ENCODE measurements around the gene LOC101059915.
"Not testable (repeated sequence)": the region's sequence is repeated elsewhere in the genome, so short reads cannot be mapped to it uniquely, and the experiment has no call there.

LOC101059915 gene

DNA sequence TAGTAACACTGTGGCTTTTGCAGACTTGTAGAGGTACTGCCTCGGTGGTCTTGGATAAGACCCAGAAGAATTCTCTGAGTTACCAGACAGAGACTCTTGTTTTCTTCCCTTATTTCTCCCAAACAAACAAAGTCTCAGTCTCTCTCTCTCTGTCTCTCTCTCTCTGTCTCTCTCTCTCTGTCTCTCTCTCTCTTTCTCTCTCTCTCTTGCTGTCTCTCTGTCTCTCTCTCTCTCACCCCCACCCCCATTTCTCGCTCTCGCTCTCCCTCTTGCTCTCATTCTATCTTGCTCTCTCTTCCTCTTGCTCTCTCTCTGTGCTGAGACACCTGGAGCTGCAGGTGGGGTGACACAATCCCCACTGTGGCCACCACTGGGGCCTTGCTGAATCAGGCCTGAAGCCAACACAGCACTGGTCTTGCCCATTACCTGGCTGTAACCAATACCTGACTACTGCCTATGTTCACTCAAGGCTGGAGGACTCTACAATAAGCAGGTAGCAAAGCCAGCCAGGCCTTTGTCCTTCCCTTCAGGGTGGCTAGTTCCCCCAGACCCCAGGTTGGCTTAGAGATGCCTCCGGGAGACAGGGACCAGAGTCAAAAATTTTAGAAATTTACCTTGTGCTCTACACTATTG lies 12.3 kb downstream of the LOC101059915 start:
- H3K36me3 ChIP-seq (ENCODE audit: control insufficient read depth in 1 of 2, insufficient read depth in 2 of 2, low read length in 2 of 2) = no peaks in the 10 kb centered on the region
- H3K4me1 ChIP-seq (ENCODE audit: control insufficient read depth in 1 of 2, insufficient read depth in 2 of 2, low read length in 2 of 2) = no peaks in the 10 kb centered on the region
- H3K27me3 ChIP-seq (ENCODE audit: low read depth, low read length) = no peaks in the 10 kb centered on the region
- H3K9me3 ChIP-seq (ENCODE audit: control insufficient read depth in 1 of 2, low read length in 2 of 2) = no peaks in the 10 kb centered on the region
- H3K4me3 ChIP-seq (ENCODE audit: low read depth in 1 of 2, low read length in 2 of 2) = no peak overlapping the region
- H3K27ac ChIP-seq (ENCODE audit: low read length) = no peak overlapping the region

- not testable (repeated sequence) for H3K36me3 ChIP-seq (ENCODE audit: control insufficient read depth in 1 of 2, insufficient read depth in 2 of 2, low read length in 2 of 2); H3K27ac ChIP-seq (ENCODE audit: low read length); H3K4me1 ChIP-seq (ENCODE audit: control insufficient read depth in 1 of 2, insufficient read depth in 2 of 2, low read length in 2 of 2); H3K27me3 ChIP-seq (ENCODE audit: low read depth, low read length); H3K9me3 ChIP-seq (ENCODE audit: control insufficient read depth in 1 of 2, low read length in 2 of 2); H3K4me3 ChIP-seq (ENCODE audit: low read depth in 1 of 2, low read length in 2 of 2)
Measured at GRCh38 chrX:71696641-71697465, 29.5 kb downstream of the LOC101059915 start.

DNA sequence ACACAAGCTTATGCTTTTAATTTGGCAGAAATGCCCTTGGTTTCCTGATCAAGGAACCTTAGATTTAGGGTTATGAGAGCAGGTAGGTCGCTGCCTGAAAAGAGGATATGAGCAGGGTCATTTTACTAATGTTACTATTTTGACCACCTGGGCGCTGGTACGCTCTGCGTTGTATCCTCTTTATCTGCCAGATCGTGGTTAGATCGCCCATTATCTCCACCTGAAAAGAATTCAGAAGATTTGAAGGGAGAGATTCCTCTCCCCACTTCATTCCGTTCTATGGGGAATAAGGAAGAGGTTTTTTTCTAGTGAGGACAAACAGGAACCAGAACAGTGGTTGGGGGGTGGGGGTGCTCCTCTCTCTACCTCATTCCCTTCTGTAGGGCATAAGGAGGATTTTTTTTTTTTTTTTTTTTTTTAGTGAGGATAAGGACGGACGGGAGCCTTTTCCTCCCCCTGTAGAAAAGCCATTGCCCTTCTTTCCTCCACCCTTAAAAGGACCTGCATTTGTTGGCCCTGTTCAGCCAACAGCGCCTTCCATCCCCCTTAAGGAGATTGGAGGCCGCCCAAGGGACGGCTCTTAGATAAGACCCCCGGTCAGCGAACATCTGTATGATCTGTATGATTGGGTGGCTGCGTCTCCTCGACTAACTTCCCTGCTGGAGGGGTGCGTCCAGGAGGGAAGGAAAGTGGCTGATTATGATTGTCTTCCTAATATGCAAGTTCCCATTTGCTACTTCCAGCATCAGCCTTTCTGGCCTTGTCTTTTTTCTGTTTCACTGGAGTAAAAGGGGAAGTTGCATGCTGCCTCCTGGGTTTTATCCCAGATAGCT lies 30.3 kb downstream of the LOC101059915 start:
- H3K36me3 ChIP-seq (ENCODE audit: control insufficient read depth in 1 of 2, insufficient read depth in 2 of 2, low read length in 2 of 2); H3K4me3 ChIP-seq (ENCODE audit: low read depth in 1 of 2, low read length in 2 of 2); H3K27me3 ChIP-seq (ENCODE audit: low read depth, low read length); H3K9me3 ChIP-seq (ENCODE audit: control insufficient read depth in 1 of 2, low read length in 2 of 2); H3K4me1 ChIP-seq (ENCODE audit: control insufficient read depth in 1 of 2, insufficient read depth in 2 of 2, low read length in 2 of 2); H3K27ac ChIP-seq (ENCODE audit: low read length): not testable (repeated sequence)

GRCh38 chrX:71698299-71699022 lies 31.1 kb downstream of the LOC101059915 start:
- H3K4me3 ChIP-seq (ENCODE audit: low read depth in 1 of 2, low read length in 2 of 2); H3K4me1 ChIP-seq (ENCODE audit: control insufficient read depth in 1 of 2, insufficient read depth in 2 of 2, low read length in 2 of 2); H3K27ac ChIP-seq (ENCODE audit: low read length): not testable (repeated sequence)

GRCh38 chrX:71699023-71699344 lies 31.6 kb downstream of the LOC101059915 start:
- H3K27ac ChIP-seq (ENCODE audit: low read length); H3K9me3 ChIP-seq (ENCODE audit: control insufficient read depth in 1 of 2, low read length in 2 of 2); H3K36me3 ChIP-seq (ENCODE audit: control insufficient read depth in 1 of 2, insufficient read depth in 2 of 2, low read length in 2 of 2); H3K4me3 ChIP-seq (ENCODE audit: low read depth in 1 of 2, low read length in 2 of 2); H3K27me3 ChIP-seq (ENCODE audit: low read depth, low read length); H3K4me1 ChIP-seq (ENCODE audit: control insufficient read depth in 1 of 2, insufficient read depth in 2 of 2, low read length in 2 of 2): not testable (repeated sequence)

More at GRCh38 chrX:71698299-71699022, 31.1 kb downstream of the LOC101059915 start:
- H3K9me3 ChIP-seq (ENCODE audit: control insufficient read depth in 1 of 2, low read length in 2 of 2); H3K36me3 ChIP-seq (ENCODE audit: control insufficient read depth in 1 of 2, insufficient read depth in 2 of 2, low read length in 2 of 2); H3K27me3 ChIP-seq (ENCODE audit: low read depth, low read length): not testable (repeated sequence)

GRCh38 chrX:71702853-71703252 lies 35.5 kb downstream of the LOC101059915 start:
- H3K27me3 ChIP-seq (ENCODE audit: low read depth, low read length); H3K36me3 ChIP-seq (ENCODE audit: control insufficient read depth in 1 of 2, insufficient read depth in 2 of 2, low read length in 2 of 2); H3K4me3 ChIP-seq (ENCODE audit: low read depth in 1 of 2, low read length in 2 of 2); H3K4me1 ChIP-seq (ENCODE audit: control insufficient read depth in 1 of 2, insufficient read depth in 2 of 2, low read length in 2 of 2); H3K27ac ChIP-seq (ENCODE audit: low read length); H3K9me3 ChIP-seq (ENCODE audit: control insufficient read depth in 1 of 2, low read length in 2 of 2): not testable (repeated sequence)

DNA sequence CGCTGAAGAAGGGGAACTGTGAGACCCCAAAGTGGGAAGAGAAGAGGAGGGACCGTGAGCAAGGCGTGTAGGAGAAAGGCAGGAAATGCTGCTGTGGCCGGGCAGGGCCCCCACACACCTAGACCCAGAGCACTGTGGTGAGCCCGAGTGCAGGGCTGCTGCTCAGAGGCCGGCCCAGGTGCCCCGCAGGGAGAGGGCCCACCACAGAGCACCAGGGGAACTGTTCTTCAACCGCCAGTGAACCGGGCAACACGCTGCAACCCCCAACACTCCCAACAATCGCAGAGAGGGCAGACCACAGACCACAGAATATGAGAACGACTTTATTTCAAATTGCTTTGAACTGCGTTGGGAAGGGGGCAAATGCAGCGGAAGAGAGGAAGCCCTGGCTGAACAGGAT lies 46.7 kb downstream of the LOC101059915 start:
- not testable (repeated sequence) for H3K9me3 ChIP-seq (ENCODE audit: control insufficient read depth in 1 of 2, low read length in 2 of 2); H3K4me3 ChIP-seq (ENCODE audit: low read depth in 1 of 2, low read length in 2 of 2); H3K27me3 ChIP-seq (ENCODE audit: low read depth, low read length); H3K36me3 ChIP-seq (ENCODE audit: control insufficient read depth in 1 of 2, insufficient read depth in 2 of 2, low read length in 2 of 2); H3K27ac ChIP-seq (ENCODE audit: low read length); H3K4me1 ChIP-seq (ENCODE audit: control insufficient read depth in 1 of 2, insufficient read depth in 2 of 2, low read length in 2 of 2)

GRCh38 chrX:71715551-71715950 lies 48.2 kb downstream of the LOC101059915 start:
- not testable (repeated sequence) for H3K4me3 ChIP-seq (ENCODE audit: low read depth in 1 of 2, low read length in 2 of 2); H3K4me1 ChIP-seq (ENCODE audit: control insufficient read depth in 1 of 2, insufficient read depth in 2 of 2, low read length in 2 of 2); H3K27ac ChIP-seq (ENCODE audit: low read length); H3K36me3 ChIP-seq (ENCODE audit: control insufficient read depth in 1 of 2, insufficient read depth in 2 of 2, low read length in 2 of 2); H3K27me3 ChIP-seq (ENCODE audit: low read depth, low read length); H3K9me3 ChIP-seq (ENCODE audit: control insufficient read depth in 1 of 2, low read length in 2 of 2)

GRCh38 chrX:71716323-71716722 lies 49.0 kb downstream of the LOC101059915 start:
- not testable (repeated sequence) for H3K4me3 ChIP-seq (ENCODE audit: low read depth in 1 of 2, low read length in 2 of 2); H3K9me3 ChIP-seq (ENCODE audit: control insufficient read depth in 1 of 2, low read length in 2 of 2); H3K36me3 ChIP-seq (ENCODE audit: control insufficient read depth in 1 of 2, insufficient read depth in 2 of 2, low read length in 2 of 2); H3K4me1 ChIP-seq (ENCODE audit: control insufficient read depth in 1 of 2, insufficient read depth in 2 of 2, low read length in 2 of 2); H3K27me3 ChIP-seq (ENCODE audit: low read depth, low read length); H3K27ac ChIP-seq (ENCODE audit: low read length)

DNA sequence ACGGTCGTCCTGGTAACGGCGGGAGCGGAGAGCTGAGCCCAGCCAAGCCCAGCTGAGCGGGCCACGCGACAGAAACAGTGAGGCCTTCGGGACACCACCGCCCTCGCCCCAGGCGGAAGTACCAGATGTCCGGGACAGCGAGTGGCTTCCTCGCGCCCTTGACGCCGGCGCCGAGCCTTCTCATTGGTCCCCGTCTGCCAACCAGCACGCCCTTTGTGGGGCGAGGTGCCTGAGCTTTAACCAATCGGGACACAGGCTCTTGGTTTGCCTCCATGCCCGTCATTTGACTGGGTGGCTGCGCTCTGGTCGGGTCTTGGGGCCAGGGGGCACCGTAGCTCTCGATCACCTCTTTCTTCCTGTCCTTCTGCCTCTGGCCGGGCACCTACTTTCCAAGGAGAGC lies 50.8 kb downstream of the LOC101059915 start, which contains the start of gene CXorf49:
Gene CXorf49, minus strand, starts transcription at position 101 of the 400 bp plus-strand sequence. CDS start 134 bp downstream, outside the sequence.
- H3K36me3 ChIP-seq (ENCODE audit: control insufficient read depth in 1 of 2, insufficient read depth in 2 of 2, low read length in 2 of 2); H3K27me3 ChIP-seq (ENCODE audit: low read depth, low read length); H3K4me1 ChIP-seq (ENCODE audit: control insufficient read depth in 1 of 2, insufficient read depth in 2 of 2, low read length in 2 of 2); H3K27ac ChIP-seq (ENCODE audit: low read length); H3K9me3 ChIP-seq (ENCODE audit: control insufficient read depth in 1 of 2, low read length in 2 of 2); H3K4me3 ChIP-seq (ENCODE audit: low read depth in 1 of 2, low read length in 2 of 2): not testable (repeated sequence)

DNA sequence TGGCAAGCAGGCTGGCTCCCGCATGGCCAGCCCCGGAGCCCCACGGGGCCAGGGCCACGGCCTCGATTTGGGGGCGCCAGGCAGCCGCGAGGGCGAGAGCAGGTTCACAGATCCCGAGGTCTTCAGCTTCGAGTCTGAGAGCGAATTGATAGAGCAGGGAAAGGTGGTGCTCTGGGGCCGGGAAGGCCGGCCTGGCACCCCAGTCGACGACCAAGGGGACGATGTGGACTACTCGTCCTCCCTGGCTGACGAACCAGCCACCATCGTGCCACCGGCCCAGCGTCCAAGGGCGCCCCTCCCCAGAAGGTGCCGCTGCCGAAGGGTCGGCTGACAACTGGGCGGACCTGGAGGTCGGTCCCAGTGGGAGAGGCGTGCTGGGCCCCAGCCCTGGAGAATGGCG lies 51.8 kb downstream of the LOC101059915 start:
- not testable (repeated sequence) for H3K27me3 ChIP-seq (ENCODE audit: low read depth, low read length); H3K4me3 ChIP-seq (ENCODE audit: low read depth in 1 of 2, low read length in 2 of 2); H3K36me3 ChIP-seq (ENCODE audit: control insufficient read depth in 1 of 2, insufficient read depth in 2 of 2, low read length in 2 of 2); H3K27ac ChIP-seq (ENCODE audit: low read length); H3K9me3 ChIP-seq (ENCODE audit: control insufficient read depth in 1 of 2, low read length in 2 of 2); H3K4me1 ChIP-seq (ENCODE audit: control insufficient read depth in 1 of 2, insufficient read depth in 2 of 2, low read length in 2 of 2)
